PFSK-1 (cell line): ENCODE data around the gene RNF175.

Experiments
- FOXP2 ChIP-seq: optimal IDR thresholded peaks from 2 replicates; pipeline ENCODE3; 2011; ENCODE audit warnings: borderline replicate concordance, control low read depth, inconsistent platforms; ENCODE audit not compliant: insufficient read depth; ENCODE audit errors: extremely low read length, extremely low read depth
- POLR2AphosphoS5 ChIP-seq: IDR thresholded peaks from 2 replicates; pipeline ENCODE4 v1.6.1; 2012; ENCODE audit warnings: low read depth, mild to moderate bottlenecking, control low read depth, low read length, moderate library complexity
- TF ChIP-seq, protein P1 (sequence below), 2 experiments: IDR thresholded peaks; 2 replicates each; pipeline versions ENCODE4 v1.6.1 to v1.8.0; 2011 to 2012; ENCODE audit warnings: low read depth in 2 of 2, low read length in 2 of 2, control low read depth in 1 of 2, inconsistent platforms in 1 of 2, mild to moderate bottlenecking in 1 of 2, moderate library complexity in 1 of 2; ENCODE audit not compliant: insufficient read depth in 1 of 2

DNA sequence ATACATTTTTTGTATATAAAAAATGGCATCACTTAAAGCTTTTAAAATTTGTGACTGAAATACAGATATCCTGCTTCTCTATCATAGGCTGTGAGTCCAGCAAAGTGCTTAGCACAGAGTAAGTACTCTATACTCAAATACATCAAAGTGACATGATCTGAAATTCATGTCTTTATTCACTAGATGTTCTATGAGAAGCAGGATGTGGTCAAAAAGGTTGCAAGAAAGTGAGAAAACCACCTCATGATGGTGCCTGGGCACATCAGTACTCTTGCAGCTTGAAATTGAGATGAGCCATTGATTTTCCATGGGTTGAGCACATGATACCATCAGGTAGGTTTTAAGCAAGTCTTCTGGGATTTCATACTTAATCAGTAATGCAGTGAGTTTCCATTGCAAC lies 49.5 kb upstream of the RNF175 start:
- TF ChIP-seq POLR2AphosphoS5 (no peak), FOXP2 (no peak)
- TF ChIP-seq, protein P1, sequence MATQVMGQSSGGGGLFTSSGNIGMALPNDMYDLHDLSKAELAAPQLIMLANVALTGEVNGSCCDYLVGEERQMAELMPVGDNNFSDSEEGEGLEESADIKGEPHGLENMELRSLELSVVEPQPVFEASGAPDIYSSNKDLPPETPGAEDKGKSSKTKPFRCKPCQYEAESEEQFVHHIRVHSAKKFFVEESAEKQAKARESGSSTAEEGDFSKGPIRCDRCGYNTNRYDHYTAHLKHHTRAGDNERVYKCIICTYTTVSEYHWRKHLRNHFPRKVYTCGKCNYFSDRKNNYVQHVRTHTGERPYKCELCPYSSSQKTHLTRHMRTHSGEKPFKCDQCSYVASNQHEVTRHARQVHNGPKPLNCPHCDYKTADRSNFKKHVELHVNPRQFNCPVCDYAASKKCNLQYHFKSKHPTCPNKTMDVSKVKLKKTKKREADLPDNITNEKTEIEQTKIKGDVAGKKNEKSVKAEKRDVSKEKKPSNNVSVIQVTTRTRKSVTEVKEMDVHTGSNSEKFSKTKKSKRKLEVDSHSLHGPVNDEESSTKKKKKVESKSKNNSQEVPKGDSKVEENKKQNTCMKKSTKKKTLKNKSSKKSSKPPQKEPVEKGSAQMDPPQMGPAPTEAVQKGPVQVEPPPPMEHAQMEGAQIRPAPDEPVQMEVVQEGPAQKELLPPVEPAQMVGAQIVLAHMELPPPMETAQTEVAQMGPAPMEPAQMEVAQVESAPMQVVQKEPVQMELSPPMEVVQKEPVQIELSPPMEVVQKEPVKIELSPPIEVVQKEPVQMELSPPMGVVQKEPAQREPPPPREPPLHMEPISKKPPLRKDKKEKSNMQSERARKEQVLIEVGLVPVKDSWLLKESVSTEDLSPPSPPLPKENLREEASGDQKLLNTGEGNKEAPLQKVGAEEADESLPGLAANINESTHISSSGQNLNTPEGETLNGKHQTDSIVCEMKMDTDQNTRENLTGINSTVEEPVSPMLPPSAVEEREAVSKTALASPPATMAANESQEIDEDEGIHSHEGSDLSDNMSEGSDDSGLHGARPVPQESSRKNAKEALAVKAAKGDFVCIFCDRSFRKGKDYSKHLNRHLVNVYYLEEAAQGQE (IDR thresholded peaks at IDR 0.05; ENCODE audit: insufficient read depth in 1 of 2, low read depth in 2 of 2, low read length in 2 of 2), result no peak
